H1 (cell line): ENCODE data around the gene KLF12. TPM values are rescaled to one million over a fixed set of nuclear protein-coding genes. Genes with fewer than 3 reads are reported as not detected.

ENCODE experiments used
- CTCF ChIA-PET: fragments of 300-600 bp; sonication (Branson Sonifier 250); formaldehyde crosslinking; loops from one replicate; lab custom pipeline; 2021; ENCODE audit not compliant: partially characterized antibody; lab: Charles Lee
- POLR2A ChIA-PET: fragments of 300-600 bp; sonication (Branson Sonifier 250); formaldehyde crosslinking; loops from one replicate; lab custom pipeline; 2021; ENCODE audit warnings: inconsistent platforms; ENCODE audit not compliant: partially characterized antibody; lab: Charles Lee
- DNase-seq, 2 experiments: peaks; one replicate each; pipeline versions ENCODE4 v3.0.0 to v3.0.0-alpha.2; 2010 to 2022; ENCODE audit warnings: low spot score in 2 of 2, low read depth in 1 of 2, mixed read lengths in 1 of 2
- FAIRE-seq: peaks from 2 replicates; lab custom pipeline; 2011; peaks lifted over from hg19 to GRCh38; lab: Jason Lieb, UNC
- H2AFZ ChIP-seq: 2 replicates; pipeline ENCODE4 v1.8.1; 2012; ENCODE audit warnings: low read length, inconsistent platforms
- H2AK5ac ChIP-seq: 2 replicates; pipeline ENCODE4 v1.6.1; 2013; ENCODE audit warnings: low read depth, low read length
- H2BK120ac ChIP-seq: replicated peaks from 2 replicates; pipeline ENCODE3; 2013; ENCODE audit warnings: low read depth, low read length, inconsistent platforms
- H2BK12ac ChIP-seq: 2 replicates; pipeline ENCODE4 v1.6.1; 2013; ENCODE audit warnings: low read depth, low read length
- H2BK15ac ChIP-seq: 2 replicates; pipeline ENCODE4 v1.6.1; 2013; ENCODE audit warnings: low read length
- H2BK20ac ChIP-seq: 2 replicates; pipeline ENCODE4 v1.6.1; 2013; ENCODE audit warnings: low read length
- H2BK5ac ChIP-seq: 2 replicates; pipeline ENCODE4 v1.6.1; 2013; ENCODE audit warnings: low read depth, low read length
- H3K14ac ChIP-seq: 2 replicates; pipeline ENCODE4 v1.6.1; 2013; ENCODE audit warnings: inconsistent platforms; ENCODE audit not compliant: insufficient read length
- H3K18ac ChIP-seq: 2 replicates; pipeline ENCODE4 v1.6.1; 2013; ENCODE audit warnings: low read length; ENCODE audit errors: extremely low read depth
- H3K23ac ChIP-seq: 2 replicates; pipeline ENCODE4 v1.6.1; 2013; ENCODE audit warnings: inconsistent platforms; ENCODE audit not compliant: insufficient read length
- H3K23me2 ChIP-seq: 2 replicates; pipeline ENCODE4 v1.6.1; 2013; ENCODE audit warnings: low read depth, low read length
- H3K27ac ChIP-seq: 2 replicates; pipeline ENCODE4 v1.6.1; 2011; ENCODE audit warnings: low read depth, low read length, inconsistent platforms
- H3K27me3 ChIP-seq, 4 experiments: replicated peaks in 1 of 4; 1 replicate in 1 of 4; 2 replicates in 3 of 4; pipeline versions ENCODE4 v1.6.1 to v1.8.1; 2011 to 2013; ENCODE audit warnings: low read length in 3 of 4, mild to moderate bottlenecking in 3 of 4, inconsistent platforms in 2 of 4, mixed read lengths in 2 of 4, moderate library complexity in 1 of 4; ENCODE audit not compliant: control insufficient read depth in 3 of 4, insufficient read depth in 3 of 4; ENCODE audit errors: extremely low read depth in 1 of 4
- H3K36me3 ChIP-seq, 4 experiments: 2 replicates each; pipeline versions ENCODE4 v1.6.1 to v1.8.1; 2011 to 2013; ENCODE audit warnings: mild to moderate bottlenecking in 4 of 4, low read length in 3 of 4, moderate library complexity in 2 of 4, control low read depth in 1 of 4, inconsistent platforms in 1 of 4; ENCODE audit not compliant: insufficient read depth in 4 of 4, control insufficient read depth in 2 of 4
- H3K4ac ChIP-seq: replicated peaks from 2 replicates; pipeline ENCODE3; 2013; ENCODE audit warnings: low read length, low read depth, mixed read lengths, inconsistent platforms; ENCODE audit not compliant: insufficient read length
- H3K4me1 ChIP-seq, 4 experiments: replicated peaks in 1 of 4; 1 replicate in 1 of 4; 2 replicates in 3 of 4; pipeline versions ENCODE4 v1.6.1 to v1.8.1; 2011 to 2013; ENCODE audit warnings: low read length in 3 of 4, inconsistent platforms in 2 of 4, mixed read lengths in 1 of 4; ENCODE audit not compliant: insufficient read depth in 4 of 4, control insufficient read depth in 3 of 4
- H3K4me2 ChIP-seq, 2 experiments: 2 replicates each; pipeline versions ENCODE4 v1.6.1 to v1.8.1; 2011 to 2013; ENCODE audit warnings: low read depth in 2 of 2, low read length in 2 of 2, control low read depth in 1 of 2, inconsistent platforms in 1 of 2, mild to moderate bottlenecking in 1 of 2; ENCODE audit not compliant: insufficient read depth in 1 of 2
- H3K4me3 ChIP-seq, 4 experiments: fragments of 200-600, 300-600 bp in 1 of 4; sonication (generic), shearing (Covaris generic), sonication (Bioruptor Twin) in 1 of 4; 2 replicates each; pipeline versions ENCODE4 v1.5.1 to v1.8.1; 2011 to 2016; ENCODE audit warnings: low read length in 4 of 4, low read depth in 3 of 4, control low read depth in 2 of 4, inconsistent platforms in 2 of 4, mild to moderate bottlenecking in 2 of 4, mixed read lengths in 1 of 4, moderate library complexity in 1 of 4; ENCODE audit not compliant: insufficient read depth in 2 of 4; ENCODE audit errors: extremely low read depth in 1 of 4
- H3K56ac ChIP-seq: replicated peaks from 2 replicates; pipeline ENCODE3; 2013; ENCODE audit warnings: low read depth, mild to moderate bottlenecking, mixed read lengths, low read length, inconsistent platforms; ENCODE audit not compliant: insufficient read length
- H3K79me1 ChIP-seq: 2 replicates; pipeline ENCODE4 v1.6.1; 2013; ENCODE audit warnings: low read depth, low read length, control low read depth
- H3K79me2 ChIP-seq, 2 experiments: 2 replicates each; pipeline versions ENCODE4 v1.6.1 to v1.8.1; 2012 to 2013; ENCODE audit warnings: low read length in 2 of 2, mild to moderate bottlenecking in 2 of 2, inconsistent platforms in 1 of 2; ENCODE audit not compliant: insufficient read depth in 2 of 2, control insufficient read depth in 1 of 2
- H3K9ac ChIP-seq, 4 experiments: replicated peaks in 1 of 4; 1 replicate in 1 of 4; 2 replicates in 3 of 4; pipeline versions ENCODE4 v1.6.1 to v1.8.1; 2011 to 2013; ENCODE audit warnings: low read depth in 3 of 4, low read length in 3 of 4, control low read depth in 2 of 4, mild to moderate bottlenecking in 2 of 4, moderate library complexity in 2 of 4, inconsistent platforms in 1 of 4; ENCODE audit errors: extremely low read depth in 1 of 4
- H3K9me3 ChIP-seq, 2 experiments: 2 replicates each; pipeline versions ENCODE4 v1.6.1 to v1.8.1; 2012 to 2013; ENCODE audit warnings: mild to moderate bottlenecking in 2 of 2, moderate library complexity in 2 of 2, control low read depth in 1 of 2, inconsistent platforms in 1 of 2, low read depth in 1 of 2, low read length in 1 of 2, mixed read lengths in 1 of 2; ENCODE audit not compliant: insufficient read depth in 2 of 2
- H4K20me1 ChIP-seq, 2 experiments: replicated peaks in 1 of 2; 2 replicates each; pipeline versions ENCODE3 to v1.8.1; 2011 to 2013; ENCODE audit warnings: inconsistent platforms in 2 of 2, low read length in 2 of 2, mild to moderate bottlenecking in 1 of 2; ENCODE audit not compliant: insufficient read depth in 2 of 2, control insufficient read depth in 1 of 2
- H4K5ac ChIP-seq: 2 replicates; pipeline ENCODE4 v1.6.1; 2013; ENCODE audit warnings: low read length, low read depth, mixed read lengths, inconsistent platforms; ENCODE audit not compliant: insufficient read length
- H4K8ac ChIP-seq: 2 replicates; pipeline ENCODE4 v1.8.0; 2013; ENCODE audit warnings: mild to moderate bottlenecking, moderate library complexity, low read length, inconsistent platforms; ENCODE audit not compliant: insufficient read depth; ENCODE audit errors: extremely low read depth
- H4K91ac ChIP-seq: replicated peaks from 2 replicates; pipeline ENCODE3; 2013; ENCODE audit warnings: low read length, mixed read lengths, inconsistent platforms; ENCODE audit not compliant: insufficient read length
- EGR1 ChIP-seq: IDR thresholded peaks from 2 replicates; pipeline ENCODE4 v1.6.1; 2011; ENCODE audit warnings: low read depth, low read length, borderline replicate concordance
- HDAC6 ChIP-seq: IDR thresholded peaks from one replicate; pipeline ENCODE4 v1.7.1; 2012; ENCODE audit warnings: low read depth, mild to moderate bottlenecking, inconsistent platforms, low read length, moderate library complexity
- KDM1A ChIP-seq: fragments of 200-600, 300-600 bp; sonication (generic); IDR thresholded peaks from 2 replicates; pipeline ENCODE4 v1.7.1; 2016; ENCODE audit warnings: mild to moderate bottlenecking, low read length, borderline replicate concordance
- KDM5A ChIP-seq: fragments of 200-600 bp; IDR thresholded peaks from 2 replicates; pipeline ENCODE4 v1.7.1; 2012; ENCODE audit warnings: mild to moderate bottlenecking, low read length, inconsistent platforms, mixed read lengths
- NANOG ChIP-seq: IDR thresholded peaks from 2 replicates; pipeline ENCODE4 v1.6.1; 2011; ENCODE audit warnings: low read length, low read depth, mild to moderate bottlenecking, inconsistent platforms; ENCODE audit not compliant: insufficient read depth, poor library complexity, severe bottlenecking
- RBBP5 ChIP-seq: IDR thresholded peaks from 2 replicates; pipeline ENCODE4 v1.7.1; 2012; ENCODE audit warnings: low read depth, mild to moderate bottlenecking, inconsistent platforms, low read length, moderate library complexity, borderline replicate concordance
- RNF2 ChIP-seq: fragments of 200-900, 300-1000 bp; sonication (generic); IDR thresholded peaks from 2 replicates; pipeline ENCODE4 v1.7.1; 2016; ENCODE audit warnings: borderline replicate concordance, low read depth, mild to moderate bottlenecking, antibody characterized with exemption, low read length; ENCODE audit not compliant: poor library complexity, severe bottlenecking; ENCODE audit errors: missing control alignments
- SIN3A ChIP-seq, 2 experiments: IDR thresholded peaks in 1 of 2; conservative IDR thresholded peaks in 1 of 2; 2 replicates each; pipeline ENCODE4 v1.6.1; 2011 to 2012; ENCODE audit warnings: low read length in 2 of 2, improper control_type of control experiment in 1 of 2, low read depth in 1 of 2, mild to moderate bottlenecking in 1 of 2
- SIRT6 ChIP-seq: IDR thresholded peaks from one replicate; pipeline ENCODE4 v1.7.1; 2012; ENCODE audit warnings: low read length, inconsistent platforms
- SP4 ChIP-seq: IDR thresholded peaks from 2 replicates; pipeline ENCODE4 v1.6.1; 2012; ENCODE audit warnings: low read length, inconsistent platforms
- polyA plus RNA-seq, 7 experiments: library from polyadenylated mRNA; depleted of rRNA in 3 of 7; stranded (reverse) in 5 of 7; unstranded in 2 of 7; fragments of >200 nt in 5 of 7; fragments of 200-250 nt in 2 of 7; gene quantifications; 1 replicate in 5 of 7; 2 replicates in 1 of 7; 4 replicates in 1 of 7; pipeline versions ENCODE4 v1.2.1 to v1.2.3, GENCODE V29; 2011 to 2013; ENCODE audit warnings: missing spikeins in 2 of 7, mixed read lengths in 2 of 7
- total RNA-seq: library from RNA; stranded (reverse); fragmentation: NEBNext Ultra II Directional; extraction: Animal tissue kit (Norgen Biotek cat#: 25700); gene quantifications from 2 replicates; pipeline ENCODE4 v1.2.1, GENCODE V29; 2021
- TF ChIP-seq, protein P1 (sequence below): IDR thresholded peaks from 2 replicates; pipeline ENCODE4 v1.6.1; 2011; ENCODE audit warnings: low read length, improper control_type of control experiment
- TF ChIP-seq, protein P2 (sequence below): IDR thresholded peaks from 2 replicates; pipeline ENCODE4 v1.6.1; 2012; ENCODE audit warnings: inconsistent platforms

KLF12 gene
- total and polyA plus RNA-seq, 2 of the 8 experiments (the other 6 are each of a cell fraction or from before 2014, with no cell fraction given): 6.6 to 12.1 TPM

DNA sequence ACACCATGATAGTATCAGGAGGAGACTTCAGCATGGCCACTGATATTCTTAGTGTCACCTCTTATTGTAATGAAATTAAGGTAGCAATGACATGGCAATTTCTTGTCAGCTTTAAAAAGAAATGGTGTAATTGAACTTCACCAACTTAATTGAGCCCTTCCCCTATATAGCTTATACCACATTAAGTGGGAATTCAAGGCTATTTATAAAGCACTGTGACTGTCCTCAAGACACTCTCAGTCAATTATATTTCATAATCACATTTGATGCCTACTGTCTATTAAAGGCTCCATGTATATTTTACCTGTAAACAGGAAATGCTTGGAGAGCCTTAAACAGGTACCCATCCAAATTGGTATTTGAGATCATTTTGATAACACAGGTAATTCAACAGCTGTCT, 28.3 kb downstream of the KLF12 start:
- no peak overlapping the region for H2BK120ac ChIP-seq
- H3K27me3 ChIP-seq: no peaks in the 10 kb centered on the region
- H2AK5ac ChIP-seq: no peak overlapping the region
- H2BK15ac ChIP-seq: no peak overlapping the region
- no peak overlapping the region for H3K4ac ChIP-seq
- H4K91ac ChIP-seq: no peak overlapping the region
- no peak overlapping the region for H2BK12ac ChIP-seq
- no peak overlapping the region for H3K9ac ChIP-seq
- H3K23me2 ChIP-seq: no peaks in the 10 kb centered on the region
- H4K5ac ChIP-seq: no peak overlapping the region
- no peak overlapping the region for H3K18ac ChIP-seq
- H4K8ac ChIP-seq: no peak overlapping the region
- H3K56ac ChIP-seq: no peak overlapping the region
- no peaks in the 10 kb centered on the region for H3K79me1 ChIP-seq
- H3K23ac ChIP-seq: no peak overlapping the region
- no peak overlapping the region for H2BK5ac ChIP-seq
- peaks cover 0 to 18% of the 10 kb centered on the region in 2 experiments; a peak in 2 of 4 replicates for H3K79me2 ChIP-seq
- no peak for DNase-seq
- CTCF ChIA-PET: no interaction called here
- no peaks in the 10 kb centered on the region for H3K4me1 ChIP-seq
- no peaks in the 10 kb centered on the region for H4K20me1 ChIP-seq
- no peak overlapping the region for H2AFZ ChIP-seq
- H3K27ac ChIP-seq: no peak overlapping the region
- no peak overlapping the region for H2BK20ac ChIP-seq
- no peak for FAIRE-seq
- H3K14ac ChIP-seq: no peak overlapping the region
- peaks cover 0 to 6% of the 10 kb centered on the region in 2 experiments; a peak in 1 of 4 replicates for H3K9me3 ChIP-seq
- no peak for TF ChIP-seq HDAC6
- TF ChIP-seq, protein P1, sequence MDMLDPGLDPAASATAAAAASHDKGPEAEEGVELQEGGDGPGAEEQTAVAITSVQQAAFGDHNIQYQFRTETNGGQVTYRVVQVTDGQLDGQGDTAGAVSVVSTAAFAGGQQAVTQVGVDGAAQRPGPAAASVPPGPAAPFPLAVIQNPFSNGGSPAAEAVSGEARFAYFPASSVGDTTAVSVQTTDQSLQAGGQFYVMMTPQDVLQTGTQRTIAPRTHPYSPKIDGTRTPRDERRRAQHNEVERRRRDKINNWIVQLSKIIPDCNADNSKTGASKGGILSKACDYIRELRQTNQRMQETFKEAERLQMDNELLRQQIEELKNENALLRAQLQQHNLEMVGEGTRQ: no peak
- TF ChIP-seq, protein P2, sequence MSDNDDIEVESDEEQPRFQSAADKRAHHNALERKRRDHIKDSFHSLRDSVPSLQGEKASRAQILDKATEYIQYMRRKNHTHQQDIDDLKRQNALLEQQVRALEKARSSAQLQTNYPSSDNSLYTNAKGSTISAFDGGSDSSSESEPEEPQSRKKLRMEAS: no peak
- no peak for TF ChIP-seq RBBP5
- TF ChIP-seq SIN3A (conservative IDR thresholded peaks at IDR 0.05 in 1 of 2, IDR thresholded peaks at IDR 0.05 in 1 of 2; ENCODE audit: low read depth in 1 of 2, low read length in 2 of 2): no peak
- TF ChIP-seq EGR1: no peak
- no peak for TF ChIP-seq SP4
- no peak for TF ChIP-seq KDM5A
- TF ChIP-seq SIRT6: no peak
- no peak for TF ChIP-seq NANOG
- TF ChIP-seq RNF2: no peak
- no peak for TF ChIP-seq KDM1A
- H3K4me3 ChIP-seq: no peak overlapping the region
- no peaks in the 10 kb centered on the region for H3K36me3 ChIP-seq
- POLR2A ChIA-PET: no interaction called here
- no peak overlapping the region for H3K4me2 ChIP-seq
